Measurements from ENCODE around the gene GDF2.

The GDF2 gene

DNA sequence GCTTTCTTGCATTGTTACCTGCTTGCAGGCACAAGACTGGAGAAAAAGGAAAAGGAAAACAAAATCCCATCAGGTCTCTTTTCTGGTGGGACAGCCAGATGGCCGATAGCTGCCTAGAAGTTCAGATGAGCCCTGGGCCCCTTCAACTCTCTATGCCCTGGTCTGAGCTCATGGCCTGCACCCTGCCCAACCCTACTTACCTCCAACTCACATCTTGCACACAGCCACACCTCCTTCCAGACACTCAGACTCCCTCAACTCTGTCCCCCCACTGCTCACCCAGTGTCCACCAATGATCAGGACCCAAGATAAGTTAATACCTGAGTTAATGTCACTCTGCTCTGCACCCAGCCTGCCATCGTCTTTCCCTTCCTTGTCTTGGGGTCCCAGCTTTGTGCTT, 36.8 kb downstream of the GDF2 start:
- peak in 1 of 2 donors; percentile 25 for DNase-seq
- Histone ChIP-seq H3K36me3 (no peaks in the 10 kb centered on the region), H3K9me3 (no peaks in the 10 kb centered on the region), H3K27me3 (no peaks in the 10 kb centered on the region), H3K27ac (no peak overlapping the region), H3K4me1 (peaks cover 0 to 5% (median 0%) of the 10 kb centered on the region in 4 donors), H3K4me3 (no peak overlapping the region)
- intact Hi-C loops (cut with DNase I; ENCODE audit: low total_unique reads), result no loop called here
- TF ChIP-seq, protein P1, sequence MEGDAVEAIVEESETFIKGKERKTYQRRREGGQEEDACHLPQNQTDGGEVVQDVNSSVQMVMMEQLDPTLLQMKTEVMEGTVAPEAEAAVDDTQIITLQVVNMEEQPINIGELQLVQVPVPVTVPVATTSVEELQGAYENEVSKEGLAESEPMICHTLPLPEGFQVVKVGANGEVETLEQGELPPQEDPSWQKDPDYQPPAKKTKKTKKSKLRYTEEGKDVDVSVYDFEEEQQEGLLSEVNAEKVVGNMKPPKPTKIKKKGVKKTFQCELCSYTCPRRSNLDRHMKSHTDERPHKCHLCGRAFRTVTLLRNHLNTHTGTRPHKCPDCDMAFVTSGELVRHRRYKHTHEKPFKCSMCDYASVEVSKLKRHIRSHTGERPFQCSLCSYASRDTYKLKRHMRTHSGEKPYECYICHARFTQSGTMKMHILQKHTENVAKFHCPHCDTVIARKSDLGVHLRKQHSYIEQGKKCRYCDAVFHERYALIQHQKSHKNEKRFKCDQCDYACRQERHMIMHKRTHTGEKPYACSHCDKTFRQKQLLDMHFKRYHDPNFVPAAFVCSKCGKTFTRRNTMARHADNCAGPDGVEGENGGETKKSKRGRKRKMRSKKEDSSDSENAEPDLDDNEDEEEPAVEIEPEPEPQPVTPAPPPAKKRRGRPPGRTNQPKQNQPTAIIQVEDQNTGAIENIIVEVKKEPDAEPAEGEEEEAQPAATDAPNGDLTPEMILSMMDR (IDR thresholded peaks at IDR 0.05), result no peak

DNA sequence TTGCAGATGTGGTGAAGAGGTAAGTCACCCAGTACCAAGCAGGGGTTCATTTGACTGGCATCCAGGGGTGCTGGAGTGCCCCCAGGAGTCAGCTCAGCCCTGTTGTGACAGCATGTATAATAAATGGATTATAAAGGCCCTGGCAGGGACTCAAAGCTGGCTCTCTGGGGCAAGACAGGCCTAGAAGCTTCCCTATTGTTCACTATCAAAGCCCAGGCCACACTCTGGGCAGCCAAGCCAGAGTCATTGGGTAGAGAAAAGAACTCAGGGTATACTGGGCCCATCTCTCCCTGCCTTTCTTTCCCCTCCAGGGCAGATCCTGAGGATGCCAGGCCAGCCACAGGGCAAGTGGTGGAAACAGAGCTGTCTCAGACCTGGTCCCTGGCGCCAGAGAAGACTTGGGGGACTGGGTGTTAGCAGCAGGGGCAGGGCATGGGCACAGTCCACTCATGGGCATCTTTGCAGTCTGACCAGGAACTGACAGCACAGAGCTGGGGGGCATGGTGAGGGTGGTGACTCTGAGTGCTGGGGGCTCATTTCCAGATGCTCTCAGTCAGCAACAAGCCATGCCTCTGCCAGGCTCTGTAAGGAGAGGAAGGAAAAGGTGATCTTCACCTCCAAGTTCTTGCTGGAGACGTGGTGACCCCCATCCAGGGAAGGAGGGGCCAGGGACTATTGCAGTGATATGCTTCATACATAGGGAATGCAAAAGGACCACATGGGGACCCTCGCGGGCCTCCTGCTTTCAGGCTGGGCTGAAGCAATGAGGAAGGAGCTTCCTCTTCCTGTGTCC, 37.6 kb downstream of the GDF2 start:
- Histone ChIP-seq H3K9me3 (no peaks in the 10 kb centered on the region), H3K4me1 (peaks cover 0 to 5% (median 0%) of the 10 kb centered on the region in 4 donors), H3K4me3 (no peak overlapping the region), H3K27me3 (no peaks in the 10 kb centered on the region), H3K36me3 (no peaks in the 10 kb centered on the region), H3K27ac (no peak overlapping the region)
- intact Hi-C loops (cut with DNase I; ENCODE audit: low total_unique reads), result no loop called here
- DNase-seq, result peak in 1 of 2 donors; percentile 35
- TF ChIP-seq, protein P1 (IDR thresholded peaks at IDR 0.05), result no peak

DNA sequence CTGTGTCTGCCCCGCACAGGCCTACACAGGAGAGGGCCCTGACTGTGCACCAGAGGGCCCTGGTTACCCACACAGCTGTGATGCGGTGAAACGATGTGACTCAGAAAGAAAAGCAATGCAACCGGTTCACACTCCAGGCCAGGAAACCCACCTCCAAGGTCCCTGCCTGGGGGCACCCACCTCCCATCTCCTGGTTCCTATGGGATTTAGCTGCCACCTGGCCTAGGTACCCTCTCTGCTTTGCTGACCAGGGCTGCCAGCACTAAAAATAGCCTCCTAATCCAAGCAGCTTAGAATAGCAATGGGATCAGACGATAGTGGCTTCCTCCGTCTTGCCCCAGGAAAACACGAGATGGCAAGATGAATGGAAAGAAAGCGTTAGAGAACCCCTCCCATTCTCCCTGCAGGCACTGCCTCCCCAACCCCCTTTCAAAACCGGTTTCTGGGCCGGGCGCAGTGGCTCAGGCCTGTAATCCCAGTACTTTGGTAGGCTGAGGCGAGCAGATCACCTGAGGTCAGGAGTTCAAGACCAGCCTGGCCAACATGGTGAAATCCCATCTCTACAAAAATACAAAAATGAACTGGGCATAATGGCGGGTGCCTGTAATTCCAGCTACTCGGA, 38.3 kb downstream of the GDF2 start:
- no peak overlapping the region for H3K4me3 ChIP-seq
- TF ChIP-seq, protein P1 (IDR thresholded peaks at IDR 0.05), result no peak
- peaks cover 0 to 5% (median 0%) of the 10 kb centered on the region in 4 donors for H3K4me1 ChIP-seq
- H3K27ac ChIP-seq, result no peak overlapping the region
- DNase-seq, result peak in 1 of 2 donors; percentile 43
- intact Hi-C loops (cut with DNase I; ENCODE audit: low total_unique reads), result no loop called here
- no peaks in the 10 kb centered on the region for H3K36me3 ChIP-seq
- no peaks in the 10 kb centered on the region for H3K27me3 ChIP-seq
- H3K9me3 ChIP-seq, result no peaks in the 10 kb centered on the region

DNA sequence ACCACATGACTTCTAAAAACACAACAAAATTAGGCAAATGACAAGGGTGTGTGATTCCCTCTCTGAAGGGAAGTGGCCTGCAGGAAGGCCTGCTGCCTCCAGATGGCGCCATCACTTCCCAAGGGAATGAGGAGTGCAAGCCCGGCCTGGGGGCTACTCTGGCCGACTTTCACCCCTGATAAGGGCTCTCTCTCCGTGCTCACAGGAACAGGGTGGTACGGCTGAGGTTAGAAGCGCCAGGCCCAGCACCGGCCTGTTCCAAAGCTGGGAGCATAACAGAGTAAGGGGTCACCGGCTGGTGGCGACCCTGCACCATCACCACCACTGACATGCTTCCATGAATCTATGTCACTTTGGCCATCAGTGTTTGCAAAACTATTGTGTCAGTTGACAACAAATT, 39.0 kb downstream of the GDF2 start:
- DNase-seq, result peak in 1 of 2 donors; percentile 48
- no peak overlapping the region for H3K4me3 ChIP-seq
- H3K27me3 ChIP-seq, result no peaks in the 10 kb centered on the region
- no peaks in the 10 kb centered on the region for H3K36me3 ChIP-seq
- no peaks in the 10 kb centered on the region for H3K9me3 ChIP-seq
- TF ChIP-seq, protein P1 (IDR thresholded peaks at IDR 0.05), result peak; percentile 46 to 70
- no peak overlapping the region for H3K27ac ChIP-seq
- intact Hi-C loops (cut with DNase I; ENCODE audit: low total_unique reads), result no loop called here
- peaks cover 0 to 5% (median 0%) of the 10 kb centered on the region in 4 donors for H3K4me1 ChIP-seq

DNA sequence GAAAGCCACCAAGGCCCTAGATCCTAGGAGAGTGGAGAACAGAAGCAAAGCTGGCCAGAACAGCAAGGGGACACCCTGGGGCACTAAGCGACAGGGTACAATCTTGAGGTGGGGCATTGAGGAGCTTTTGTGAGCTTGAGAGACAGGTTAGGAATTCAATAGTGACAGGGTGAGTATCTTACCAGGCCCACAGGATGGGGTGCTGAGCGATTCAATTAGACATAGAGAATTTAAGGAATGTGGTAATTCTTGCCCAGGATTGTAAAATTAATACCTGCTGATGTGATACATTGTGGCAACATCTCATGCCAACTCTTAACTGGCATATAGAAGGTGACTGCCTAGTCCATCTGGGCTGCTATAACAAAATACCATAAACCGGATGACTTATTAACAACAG, 39.9 kb downstream of the GDF2 start:
- DNase-seq, result peak in 1 of 2 donors; percentile 3
- Histone ChIP-seq H3K36me3 (no peaks in the 10 kb centered on the region), H3K27ac (no peak overlapping the region), H3K4me1 (peaks cover 0 to 5% (median 0%) of the 10 kb centered on the region in 4 donors), H3K4me3 (no peak overlapping the region), H3K27me3 (no peaks in the 10 kb centered on the region), H3K9me3 (no peaks in the 10 kb centered on the region)
- intact Hi-C loops (cut with DNase I; ENCODE audit: low total_unique reads), result no loop called here
- TF ChIP-seq, protein P1 (IDR thresholded peaks at IDR 0.05), result no peak
